ENCODE results near the gene MAML2. TPM values are rescaled to one million over a fixed set of nuclear protein-coding genes. Genes with fewer than 3 reads are reported as not detected.

MAML2 gene
- total RNA-seq, 4 donors from 2014 or later, result 20.0 to 33.7 (median 23.2) TPM

GRCh38 chr11:96340555-96340885 lies 2.5 kb downstream of the MAML2 start:
- no peaks in the 10 kb centered on the region for H3K9me3 ChIP-seq
- no peaks in the 10 kb centered on the region for H3K27me3 ChIP-seq
- H3K4me3 ChIP-seq, result peak overlapping the region; percentile 66 to 90 (median 68)
- H3K4me1 ChIP-seq, result peaks cover 46 to 67% (median 59%) of the 10 kb centered on the region in 4 donors
- peak overlapping the region; percentile 85 to 91 (median 88) for H3K27ac ChIP-seq (replicated peaks in 1 of 4)
- intact Hi-C loops (cut with DNase I), result loop anchor here (5.0 kb wide), 5 partner anchors 103 to 503 kb away; partner anchors contain the start of gene MTMR2
- H3K36me3 ChIP-seq, result no peaks in the 10 kb centered on the region
- 79% methylated on average over 4 of the region's 4 CpGs for WGBS
- DNase-seq (ENCODE audit: extremely low spot score), result no peak
- TF ChIP-seq, protein P1, sequence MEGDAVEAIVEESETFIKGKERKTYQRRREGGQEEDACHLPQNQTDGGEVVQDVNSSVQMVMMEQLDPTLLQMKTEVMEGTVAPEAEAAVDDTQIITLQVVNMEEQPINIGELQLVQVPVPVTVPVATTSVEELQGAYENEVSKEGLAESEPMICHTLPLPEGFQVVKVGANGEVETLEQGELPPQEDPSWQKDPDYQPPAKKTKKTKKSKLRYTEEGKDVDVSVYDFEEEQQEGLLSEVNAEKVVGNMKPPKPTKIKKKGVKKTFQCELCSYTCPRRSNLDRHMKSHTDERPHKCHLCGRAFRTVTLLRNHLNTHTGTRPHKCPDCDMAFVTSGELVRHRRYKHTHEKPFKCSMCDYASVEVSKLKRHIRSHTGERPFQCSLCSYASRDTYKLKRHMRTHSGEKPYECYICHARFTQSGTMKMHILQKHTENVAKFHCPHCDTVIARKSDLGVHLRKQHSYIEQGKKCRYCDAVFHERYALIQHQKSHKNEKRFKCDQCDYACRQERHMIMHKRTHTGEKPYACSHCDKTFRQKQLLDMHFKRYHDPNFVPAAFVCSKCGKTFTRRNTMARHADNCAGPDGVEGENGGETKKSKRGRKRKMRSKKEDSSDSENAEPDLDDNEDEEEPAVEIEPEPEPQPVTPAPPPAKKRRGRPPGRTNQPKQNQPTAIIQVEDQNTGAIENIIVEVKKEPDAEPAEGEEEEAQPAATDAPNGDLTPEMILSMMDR (IDR thresholded peaks at IDR 0.05), result no peak
- TF ChIP-seq POLR2AphosphoS5 (IDR thresholded peaks at IDR 0.05), result no peak

DNA sequence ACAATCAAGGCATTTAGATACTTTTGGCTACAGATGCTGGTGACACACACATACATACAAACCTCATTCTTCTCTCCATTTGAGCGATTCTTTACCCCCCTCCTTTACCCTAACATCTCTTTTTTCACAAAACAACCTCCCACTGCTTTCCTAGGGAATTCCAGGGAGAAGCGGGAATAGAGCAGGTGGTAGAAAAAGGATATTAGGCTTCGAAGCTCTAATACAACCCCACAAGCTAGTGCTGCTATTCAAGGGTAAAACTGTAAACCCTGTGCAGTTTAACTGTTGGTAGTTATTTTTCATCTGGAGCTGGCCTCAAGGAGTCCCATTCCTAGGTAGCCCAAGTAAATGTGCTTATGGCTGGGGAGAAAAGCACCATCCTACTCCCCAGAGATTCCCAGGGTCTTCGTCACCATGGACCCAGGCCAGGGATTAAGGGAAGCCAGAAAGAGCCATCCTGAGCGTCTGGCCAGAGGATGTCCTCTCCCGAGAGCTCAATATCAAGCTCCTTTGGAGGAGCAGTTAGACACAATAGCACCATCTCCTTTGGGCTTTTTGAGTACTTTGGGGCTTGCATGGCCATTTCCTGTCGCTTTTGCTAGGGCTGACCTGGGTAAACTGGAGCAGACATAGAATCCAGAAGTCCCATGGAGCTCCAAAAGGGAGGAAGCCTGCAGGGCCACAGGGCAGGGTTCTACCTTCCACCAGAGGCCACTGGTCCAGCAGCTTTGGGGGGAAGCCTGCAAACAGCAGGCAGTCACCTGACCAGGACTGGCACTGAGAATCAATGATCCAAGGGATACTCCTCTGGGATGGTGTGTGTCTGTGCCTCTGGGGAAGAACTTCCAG lies 3.1 kb downstream of the MAML2 start:
- no peak for TF ChIP-seq POLR2AphosphoS5 (IDR thresholded peaks at IDR 0.05)
- TF ChIP-seq EP300 (IDR thresholded peaks at IDR 0.05), result no peak
- TF ChIP-seq, protein P1 (IDR thresholded peaks at IDR 0.05), result no peak
- TF ChIP-seq POLR2A (IDR thresholded peaks at IDR 0.05; ENCODE audit: low read depth), result no peak
- peak overlapping the region; percentile 66 to 90 (median 68) for H3K4me3 ChIP-seq
- H3K27ac ChIP-seq (replicated peaks in 1 of 4), result peak overlapping the region; percentile 85 to 91 (median 88)
- intact Hi-C loops (cut with DNase I), result loop anchor here (5.0 kb wide), 5 partner anchors 103 to 503 kb away; partner anchors contain the start of gene MTMR2
- no peaks in the 10 kb centered on the region for H3K36me3 ChIP-seq
- no peaks in the 10 kb centered on the region for H3K9me3 ChIP-seq
- WGBS, result 35% methylated on average over 5 of the region's 7 CpGs
- peaks cover 46 to 69% (median 61%) of the 10 kb centered on the region in 4 donors for H3K4me1 ChIP-seq
- no peak for DNase-seq (ENCODE audit: extremely low spot score)
- no peaks in the 10 kb centered on the region for H3K27me3 ChIP-seq

- Histone ChIP-seq H3K4me3 (peak overlapping the region; percentile 66 to 90 (median 68)), H3K27ac (replicated peaks in 1 of 4) (peak overlapping the region; percentile 85 to 91 (median 88)), H3K9me3 (no peaks in the 10 kb centered on the region), H3K36me3 (no peaks in the 10 kb centered on the region), H3K27me3 (no peaks in the 10 kb centered on the region), H3K4me1 (peaks cover 46 to 69% (median 62%) of the 10 kb centered on the region in 4 donors)
- no peak for DNase-seq (ENCODE audit: extremely low spot score)
- 19% methylated on average over 12 of the region's 13 CpGs for WGBS
- TF ChIP-seq POLR2AphosphoS5 (IDR thresholded peaks at IDR 0.05), result peak; percentile 18 to 26
- TF ChIP-seq, protein P1 (IDR thresholded peaks at IDR 0.05), result no peak
- intact Hi-C loops (cut with DNase I), result no loop called here
Measured at GRCh38 chr11:96338910-96339705, 3.9 kb downstream of the MAML2 start.

DNA sequence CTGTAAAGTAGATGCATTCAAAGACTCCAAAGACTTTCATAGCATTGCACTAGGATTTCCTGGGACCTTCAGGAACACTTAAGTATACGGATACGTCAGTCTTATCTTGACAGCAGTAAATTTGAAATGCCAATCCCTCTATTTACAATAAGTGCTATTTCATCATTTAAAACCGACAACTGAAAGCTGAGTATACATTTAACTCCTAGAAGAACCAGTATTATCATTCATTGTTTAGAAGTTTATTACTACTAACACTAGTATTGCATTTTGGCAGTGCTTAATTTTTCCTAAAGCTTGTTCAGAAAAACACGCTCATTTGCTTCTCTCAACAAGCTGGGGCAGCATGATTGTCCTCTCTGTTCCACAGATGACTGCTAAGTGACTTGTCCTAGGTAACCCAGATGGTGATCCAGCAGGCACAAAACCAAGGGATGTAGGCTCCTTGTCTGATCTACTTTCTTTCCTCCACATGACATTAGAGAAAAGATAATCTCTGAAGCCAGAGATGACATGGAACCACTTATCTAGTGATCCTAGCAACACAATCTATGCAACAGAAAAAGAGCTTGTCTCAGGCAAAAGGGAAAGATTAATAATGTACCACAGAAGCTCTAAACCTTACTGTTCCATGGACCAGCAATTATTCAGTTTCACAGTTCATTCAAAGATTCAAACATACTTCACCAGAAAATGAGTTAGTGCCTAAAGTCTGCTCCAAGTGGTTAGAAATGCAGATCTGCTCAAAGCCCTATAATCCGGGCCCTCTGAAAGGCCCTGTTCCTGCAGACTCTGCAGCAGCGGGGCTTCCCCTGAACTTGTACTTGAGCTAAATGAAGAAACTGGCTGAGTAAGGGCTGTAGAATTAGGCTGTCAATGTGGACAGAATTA lies 5.2 kb downstream of the MAML2 start:
- Histone ChIP-seq H3K4me1 (peaks cover 42 to 77% (median 63%) of the 10 kb centered on the region in 4 donors), H3K4me3 (peak overlapping the region; percentile 66 to 90 (median 68))

More for the DNA sequence above, 5.2 kb downstream of the MAML2 start:
- H3K27ac ChIP-seq (replicated peaks in 1 of 4), result peak overlapping the region; percentile 85 to 91 (median 88)
- TF ChIP-seq EP300 (IDR thresholded peaks at IDR 0.05), result no peak
- TF ChIP-seq, protein P1 (IDR thresholded peaks at IDR 0.05), result no peak
- no peak for TF ChIP-seq POLR2AphosphoS5 (IDR thresholded peaks at IDR 0.05)
- TF ChIP-seq POLR2A (IDR thresholded peaks at IDR 0.05; ENCODE audit: low read depth), result no peak
- H3K9me3 ChIP-seq, result no peaks in the 10 kb centered on the region
- no peak for DNase-seq (ENCODE audit: extremely low spot score)
- no peaks in the 10 kb centered on the region for H3K27me3 ChIP-seq
- intact Hi-C loops (cut with DNase I), result no loop called here
- H3K36me3 ChIP-seq, result no peaks in the 10 kb centered on the region
- 71% methylated on average over 5 of the region's 6 CpGs for WGBS

Data from esophagus muscularis mucosa (tissue), 4 donors.